ENCODE data around the gene LRRC74B. TPM values are rescaled to one million over a fixed set of nuclear protein-coding genes. Genes with fewer than 3 reads are reported as not detected.

Gene LRRC74B
- total RNA-seq, 1 experiment from 2014 or later: not detected

- no peaks in the 10 kb centered on the region for H3K4me1 ChIP-seq (replicated peaks)
- no peaks in the 10 kb centered on the region; the same call in 1 of the 2 replicates for H3K9me3 ChIP-seq (replicated peaks)
- H3K36me3 ChIP-seq: no peaks in the 10 kb centered on the region
- DNase-seq (ENCODE audit: low read depth in 1 of 2, low spot score in 2 of 2): no peak
- no peak overlapping the region for H3K4me3 ChIP-seq
- no peaks in the 10 kb centered on the region for H3K27me3 ChIP-seq (replicated peaks)
- H3K27ac ChIP-seq: no peak overlapping the region
Measured at GRCh38 chr22:21022955-21023614, 22.7 kb upstream of the LRRC74B start.

- H3K4me3 ChIP-seq: no peak overlapping the region
- H3K9me3 ChIP-seq (replicated peaks): no peaks in the 10 kb centered on the region; the same call in 1 of the 2 replicates
- no peak overlapping the region for H3K27ac ChIP-seq
- no peaks in the 10 kb centered on the region for H3K4me1 ChIP-seq (replicated peaks)
- no peaks in the 10 kb centered on the region for H3K36me3 ChIP-seq
- no peaks in the 10 kb centered on the region for H3K27me3 ChIP-seq (replicated peaks)
- no peak for DNase-seq (ENCODE audit: low read depth in 1 of 2, low spot score in 2 of 2)
Measured at GRCh38 chr22:21025266-21025665, 20.5 kb upstream of the LRRC74B start.

- no peaks in the 10 kb centered on the region for H3K9me3 ChIP-seq (replicated peaks)
- DNase-seq (ENCODE audit: low read depth in 1 of 2, low spot score in 2 of 2): no peak
- H3K4me1 ChIP-seq (replicated peaks): no peaks in the 10 kb centered on the region
- H3K4me3 ChIP-seq: no peak overlapping the region
- H3K27me3 ChIP-seq (replicated peaks): no peaks in the 10 kb centered on the region
- no peak overlapping the region for H3K27ac ChIP-seq
- no peaks in the 10 kb centered on the region for H3K36me3 ChIP-seq
Measured at GRCh38 chr22:21025763-21026755, 19.7 kb upstream of the LRRC74B start.

GRCh38 chr22:21026783-21027692, 18.7 kb upstream of the LRRC74B start:
- H3K9me3 ChIP-seq (replicated peaks): no peaks in the 10 kb centered on the region
- H3K27ac ChIP-seq: no peak overlapping the region
- H3K4me1 ChIP-seq (replicated peaks): no peaks in the 10 kb centered on the region
- DNase-seq (ENCODE audit: low read depth in 1 of 2, low spot score in 2 of 2): no peak
- no peaks in the 10 kb centered on the region for H3K36me3 ChIP-seq
- no peaks in the 10 kb centered on the region for H3K27me3 ChIP-seq (replicated peaks)
- H3K4me3 ChIP-seq: no peak overlapping the region

- Histone ChIP-seq H3K9me3 (replicated peaks) (no peaks in the 10 kb centered on the region), H3K27ac (no peak overlapping the region), H3K27me3 (replicated peaks) (no peaks in the 10 kb centered on the region), H3K4me1 (replicated peaks) (no peaks in the 10 kb centered on the region), H3K36me3 (no peaks in the 10 kb centered on the region), H3K4me3 (no peak overlapping the region)
- DNase-seq (ENCODE audit: low read depth in 1 of 2, low spot score in 2 of 2): peak in 1 of 2 experiments; percentile 38
Measured at GRCh38 chr22:21028277-21029251, 17.2 kb upstream of the LRRC74B start.

GRCh38 chr22:21029486-21030025, 16.2 kb upstream of the LRRC74B start:
- H3K9me3 ChIP-seq (replicated peaks): no peaks in the 10 kb centered on the region
- H3K4me3 ChIP-seq: no peak overlapping the region
- H3K27me3 ChIP-seq (replicated peaks): no peaks in the 10 kb centered on the region
- H3K27ac ChIP-seq: no peak overlapping the region
- DNase-seq (ENCODE audit: low read depth in 1 of 2, low spot score in 2 of 2): no peak
- no peaks in the 10 kb centered on the region for H3K36me3 ChIP-seq
- no peaks in the 10 kb centered on the region for H3K4me1 ChIP-seq (replicated peaks)

- no peak overlapping the region for H3K4me3 ChIP-seq
- no peaks in the 10 kb centered on the region for H3K4me1 ChIP-seq (replicated peaks)
- no peaks in the 10 kb centered on the region for H3K27me3 ChIP-seq (replicated peaks)
- no peak for DNase-seq (ENCODE audit: low read depth in 1 of 2, low spot score in 2 of 2)
- no peaks in the 10 kb centered on the region for H3K9me3 ChIP-seq (replicated peaks)
- no peaks in the 10 kb centered on the region for H3K36me3 ChIP-seq
- H3K27ac ChIP-seq: no peak overlapping the region
Measured at GRCh38 chr22:21030032-21030431, 15.7 kb upstream of the LRRC74B start.

GRCh38 chr22:21030621-21031544, 14.9 kb upstream of the LRRC74B start:
- Histone ChIP-seq H3K4me3 (no peak overlapping the region), H3K4me1 (replicated peaks) (no peaks in the 10 kb centered on the region), H3K27me3 (replicated peaks) (no peaks in the 10 kb centered on the region), H3K27ac (no peak overlapping the region), H3K9me3 (replicated peaks) (no peaks in the 10 kb centered on the region), H3K36me3 (no peaks in the 10 kb centered on the region)
- no peak for DNase-seq (ENCODE audit: low read depth in 1 of 2, low spot score in 2 of 2)

- H3K36me3 ChIP-seq: no peaks in the 10 kb centered on the region
- no peaks in the 10 kb centered on the region for H3K27me3 ChIP-seq (replicated peaks)
- DNase-seq (ENCODE audit: low read depth in 1 of 2, low spot score in 2 of 2): no peak
- no peak overlapping the region for H3K27ac ChIP-seq
- H3K4me3 ChIP-seq: no peak overlapping the region
- H3K9me3 ChIP-seq (replicated peaks): no peaks in the 10 kb centered on the region
- H3K4me1 ChIP-seq (replicated peaks): no peaks in the 10 kb centered on the region
Measured at GRCh38 chr22:21031545-21032036, 14.2 kb upstream of the LRRC74B start.

- H3K27me3 ChIP-seq (replicated peaks): no peaks in the 10 kb centered on the region
- peaks cover 2% of the 10 kb centered on the region; the same call in 1 of the 2 replicates for H3K4me1 ChIP-seq (replicated peaks)
- H3K4me3 ChIP-seq: no peak within 1 kb of the TSS
- no peaks in the 10 kb centered on the region for H3K9me3 ChIP-seq (replicated peaks)
- no peak within 1 kb of the TSS for H3K27ac ChIP-seq
- no peaks in the 10 kb centered on the region for H3K36me3 ChIP-seq
- DNase-seq (ENCODE audit: low read depth in 1 of 2, low spot score in 2 of 2): no peak
Measured at GRCh38 chr22:21032037-21032867, 13.5 kb upstream of the LRRC74B start, which contains the start of gene SLC7A4. SLC7A4 (minus strand) TSS chr22:21032561; CDS start chr22:21031812, 749 bp downstream.

All from SJSA1 (cell line).